Kidney (tissue), 14 donors: ENCODE results near the gene NCMAP. TPM values are rescaled to one million over a fixed set of nuclear protein-coding genes. Genes with fewer than 3 reads are reported as not detected.

Experiments
- DNase-seq, 5 donors: peaks; one replicate each; pipeline ENCODE4 v3.0.0-alpha.2; 2013 to 2020
- FAIRE-seq: peaks from 2 replicates; lab custom pipeline; 2012; peaks lifted over from hg19 to GRCh38; lab: Jason Lieb, UNC
- H3K27ac ChIP-seq, 2 donors: one replicate each; pipeline ENCODE4 v1.7.0; 2013; ENCODE audit warnings: low read depth in 2 of 2, low read length in 2 of 2, inconsistent platforms in 1 of 2
- H3K27me3 ChIP-seq: one replicate; pipeline ENCODE4 v1.7.1; 2013; ENCODE audit warnings: low read length, inconsistent platforms; ENCODE audit not compliant: control insufficient read depth, insufficient read depth
- H3K36me3 ChIP-seq, 3 donors: one replicate each; pipeline versions ENCODE4 v1.7.0 to v1.7.1; 2013; ENCODE audit warnings: low read length in 3 of 3, control low read depth in 1 of 3, inconsistent platforms in 1 of 3; ENCODE audit not compliant: insufficient read depth in 3 of 3, control insufficient read depth in 2 of 3
- H3K4me1 ChIP-seq, 3 donors: one replicate each; pipeline versions ENCODE4 v1.7.0 to v1.7.1; 2013; ENCODE audit warnings: low read length in 3 of 3, inconsistent platforms in 1 of 3, low read depth in 1 of 3; ENCODE audit not compliant: control insufficient read depth in 2 of 3, insufficient read depth in 2 of 3
- H3K4me3 ChIP-seq, 3 donors: one replicate each; pipeline versions ENCODE4 v1.7.0 to v1.8.1; 2013; ENCODE audit warnings: low read length in 3 of 3, control low read depth in 1 of 3, inconsistent platforms in 1 of 3
- H3K9ac ChIP-seq, 3 donors: one replicate each; pipeline versions ENCODE4 v1.7.0 to v1.7.1; 2013; ENCODE audit warnings: low read length in 3 of 3, control low read depth in 1 of 3, inconsistent platforms in 1 of 3
- H3K9me3 ChIP-seq, 3 donors: one replicate each; pipeline versions ENCODE4 v1.7.0 to v1.7.1; 2013; ENCODE audit warnings: low read length in 3 of 3, control low read depth in 1 of 3, inconsistent platforms in 1 of 3; ENCODE audit not compliant: control insufficient read depth in 2 of 3, insufficient read depth in 1 of 3
- CTCF ChIP-seq: IDR thresholded peaks from 3 replicates; pipeline ENCODE4 v1.5.1; 2012; ENCODE audit warnings: mild to moderate bottlenecking, moderate library complexity, borderline replicate concordance; ENCODE audit not compliant: insufficient read depth; ENCODE audit errors: extremely low read depth
- intact Hi-C: fragments of 100-400 bp; cut with DNase I; formaldehyde crosslinking; loops from one replicate; pipeline ENCODE4 v1.11.1; 2022
- polyA plus RNA-seq: library from polyadenylated mRNA; stranded (reverse); fragments of 350-450 nt; fragmentation: Illumina TruSeq; extraction: RNeasy Lipid Tissue Mini Kit (QIAGEN cat#74804); gene quantifications from one replicate; pipeline ENCODE4 v1.2.3, GENCODE V29; 2014; ENCODE audit warnings: low read depth, low replicate concordance; ENCODE audit not compliant: insufficient read depth
- total RNA-seq: library from RNA; stranded (reverse); fragmentation: NEBNext Ultra II Directional; extraction: Animal tissue kit (Norgen Biotek cat#: 25700); gene quantifications from one replicate; pipeline ENCODE4 v1.2.1, GENCODE V29; 2021
- donor health status: control.
- donor health status: control.
- donor health status: control.
- donor health status: control.
- donor health status: control.
- donor health status: DM: yes; HTN: yes; CAD: no.
- donor health status: Normal renal cell carcinoma (clear cell type).

NCMAP gene
- total and polyA plus RNA-seq, 2 donors from 2014 or later: 0.65 to 11.0 TPM

- no peak for DNase-seq
- TF ChIP-seq CTCF: no peak
- Histone ChIP-seq H3K4me1 (peaks cover 0 to 2% (median 0%) of the 10 kb centered on the region in 3 donors), H3K36me3 (no peaks in the 10 kb centered on the region), H3K27ac (no peak overlapping the region), H3K27me3 (no peaks in the 10 kb centered on the region), H3K9me3 (no peaks in the 10 kb centered on the region), H3K4me3 (no peak overlapping the region), H3K9ac (no peak overlapping the region)
- intact Hi-C loops: no loop called here
- FAIRE-seq: no peak
These were observed 1.2 kb upstream of the NCMAP start for GRCh38 chr1:24554714-24555113.

GRCh38 chr1:24556414-24556795 lies 518 bp downstream of the NCMAP start:
- H3K27ac ChIP-seq: no peak overlapping the region
- no peaks in the 10 kb centered on the region for H3K9me3 ChIP-seq
- no peak for DNase-seq
- H3K4me1 ChIP-seq: peaks cover 0 to 2% (median 0%) of the 10 kb centered on the region in 3 donors
- no peaks in the 10 kb centered on the region for H3K36me3 ChIP-seq
- no peak for TF ChIP-seq CTCF
- H3K9ac ChIP-seq: no peak overlapping the region
- H3K27me3 ChIP-seq: no peaks in the 10 kb centered on the region
- no peak for FAIRE-seq
- H3K4me3 ChIP-seq: peak overlapping the region in 1 of 3 donors; percentile 29
- intact Hi-C loops: no loop called here

DNA sequence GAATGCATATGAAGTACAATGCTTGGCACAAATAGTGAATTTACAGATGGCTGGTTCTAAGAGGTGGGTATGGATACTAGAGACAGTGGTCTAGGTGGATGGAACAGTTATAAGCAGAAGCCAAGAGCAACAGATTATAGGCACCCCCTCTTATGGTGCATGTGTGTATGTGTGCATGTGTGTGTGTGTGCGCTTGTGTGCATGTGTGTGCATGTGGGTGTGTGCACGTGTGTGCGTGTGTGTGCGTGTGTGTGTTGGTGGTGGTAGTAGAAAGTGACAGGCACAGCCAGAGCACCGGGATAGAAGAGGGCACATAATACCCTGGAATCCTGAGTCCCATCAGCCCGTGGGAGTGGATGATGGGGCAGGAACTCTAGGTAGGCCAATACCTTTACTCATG lies 1.3 kb downstream of the NCMAP start:
- DNase-seq (no peak), FAIRE-seq (no peak)
- H3K36me3 ChIP-seq: no peaks in the 10 kb centered on the region
- no peak overlapping the region for H3K27ac ChIP-seq
- intact Hi-C loops: no loop called here
- no peak overlapping the region for H3K4me3 ChIP-seq
- no peak for TF ChIP-seq CTCF
- no peaks in the 10 kb centered on the region for H3K27me3 ChIP-seq
- peaks cover 0 to 2% (median 0%) of the 10 kb centered on the region in 3 donors for H3K4me1 ChIP-seq
- H3K9me3 ChIP-seq: no peaks in the 10 kb centered on the region
- H3K9ac ChIP-seq: no peak overlapping the region

- Histone ChIP-seq H3K4me1 (peaks cover 0 to 2% (median 2%) of the 10 kb centered on the region in 3 donors), H3K9me3 (no peaks in the 10 kb centered on the region), H3K9ac (no peak overlapping the region), H3K27me3 (no peaks in the 10 kb centered on the region), H3K36me3 (no peaks in the 10 kb centered on the region), H3K27ac (no peak overlapping the region), H3K4me3 (no peak overlapping the region)
- DNase-seq: no peak
- TF ChIP-seq CTCF: no peak
- FAIRE-seq: no peak
- intact Hi-C loops: no loop called here
These were observed 1.8 kb downstream of the NCMAP start for GRCh38 chr1:24557711-24558131.
